BLaER1 treated with 17β-estradiol and CSF1 and Interleukin-3, amounts not matched to agents 10 nM and 100 nM (cell line): ENCODE measurements around the gene TCF23.
"Not testable (repeated sequence)": the region's sequence is repeated elsewhere in the genome, so short reads cannot be mapped to it uniquely, and the experiment has no call there.

ENCODE experiments used
- H3K27ac ChIP-seq, 11 experiments: shearing (Covaris generic); formaldehyde crosslinking; 2 replicates each; pipeline ENCODE4 v1.8.1; 2022
- H3K27me3 ChIP-seq, 11 experiments: shearing (Covaris generic); formaldehyde crosslinking; 2 replicates each; pipeline ENCODE4 v1.8.1; 2022
- H3K36me3 ChIP-seq, 11 experiments: shearing (Covaris generic); formaldehyde crosslinking; 2 replicates each; pipeline ENCODE4 v1.8.1; 2022
- H3K4me1 ChIP-seq, 10 experiments: shearing (Covaris generic); formaldehyde crosslinking; 2 replicates each; pipeline ENCODE4 v1.8.1; 2022
- H3K4me2 ChIP-seq, 11 experiments: shearing (Covaris generic); formaldehyde crosslinking; 2 replicates each; pipeline ENCODE4 v1.8.1; 2022
- H3K4me3 ChIP-seq, 10 experiments: shearing (Covaris generic); formaldehyde crosslinking; 2 replicates each; pipeline ENCODE4 v1.8.1; 2022
- H3K9ac ChIP-seq, 11 experiments: shearing (Covaris generic); formaldehyde crosslinking; 2 replicates each; pipeline ENCODE4 v1.8.1; 2022
- H3K9me3 ChIP-seq, 11 experiments: shearing (Covaris generic); formaldehyde crosslinking; replicated peaks in 1 of 11; 2 replicates each; pipeline ENCODE4 v1.8.1; 2022
- H4K20me1 ChIP-seq, 11 experiments: shearing (Covaris generic); formaldehyde crosslinking; 2 replicates each; pipeline ENCODE4 v1.8.1; 2022
- Cebpa-rat ChIP-seq, 11 experiments: shearing (Covaris generic); IDR thresholded peaks; 2 replicates each; pipeline ENCODE4 v1.8.1; 2022

Gene TCF23

DNA sequence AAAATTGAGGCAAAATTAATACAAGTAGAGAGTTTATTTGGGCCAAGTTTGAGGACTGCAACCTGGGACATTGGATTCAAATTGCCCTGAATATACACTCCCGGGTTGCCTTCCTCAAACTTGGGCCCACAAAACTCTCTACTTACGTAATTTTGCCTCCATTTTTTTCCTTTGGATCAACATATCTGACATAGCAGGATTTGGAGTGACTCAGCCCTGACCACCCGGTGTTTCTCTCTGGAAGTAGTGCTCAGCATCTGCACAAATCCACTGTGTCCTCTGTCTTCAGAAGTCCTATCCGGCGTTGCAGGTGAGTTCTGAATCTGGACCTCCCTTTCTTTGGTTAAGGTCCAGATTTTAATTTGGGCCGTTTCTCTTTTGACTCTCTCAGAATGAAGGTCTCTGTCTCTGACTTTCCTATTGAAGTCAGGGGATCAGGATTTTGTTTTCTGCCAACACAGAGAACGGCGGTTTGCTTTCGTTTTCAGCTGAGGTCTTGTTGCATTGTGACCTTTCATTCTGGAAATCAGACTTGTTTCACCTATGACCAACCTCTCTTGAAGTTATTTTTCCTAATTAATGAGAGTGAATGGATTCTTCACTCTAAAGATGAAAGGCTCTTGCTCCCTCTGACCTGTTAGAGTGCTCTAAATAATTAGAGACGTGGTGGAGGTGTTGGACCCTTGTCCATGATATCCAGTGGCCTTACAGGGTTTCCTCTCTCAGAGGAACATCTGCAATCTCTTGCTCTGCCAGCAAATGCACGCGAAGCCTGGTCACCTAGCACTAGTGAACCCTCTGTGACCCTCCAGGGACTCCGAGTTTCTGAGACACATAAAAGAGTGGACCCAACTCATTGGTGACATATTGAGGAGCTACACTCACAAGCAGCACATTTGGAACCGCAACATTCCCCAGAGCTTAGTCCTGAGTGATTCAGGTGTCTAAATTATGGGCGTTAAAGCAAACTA lies 13.6 kb downstream of the TCF23 start:
- no peak overlapping the region for H3K9ac ChIP-seq
- no peak overlapping the region for H3K4me2 ChIP-seq
- no peaks in the 10 kb centered on the region for H3K4me1 ChIP-seq
- H3K27ac ChIP-seq: no peak overlapping the region
- H3K27me3 ChIP-seq: no peaks in the 10 kb centered on the region
- H3K9me3 ChIP-seq: peaks cover 0 to 12% (median 7%) of the 10 kb centered on the region in 11 experiments; a peak in 7 of 22 replicates
- no peak overlapping the region for H3K4me3 ChIP-seq
- TF ChIP-seq Cebpa-rat (IDR thresholded peaks at IDR 0.05): no peak
- H4K20me1 ChIP-seq: no peaks in the 10 kb centered on the region
- no peaks in the 10 kb centered on the region for H3K36me3 ChIP-seq

- no peak overlapping the region for H3K9ac ChIP-seq
These were observed 16.4 kb downstream of the TCF23 start for GRCh38 chr2:27164960-27165763.

DNA sequence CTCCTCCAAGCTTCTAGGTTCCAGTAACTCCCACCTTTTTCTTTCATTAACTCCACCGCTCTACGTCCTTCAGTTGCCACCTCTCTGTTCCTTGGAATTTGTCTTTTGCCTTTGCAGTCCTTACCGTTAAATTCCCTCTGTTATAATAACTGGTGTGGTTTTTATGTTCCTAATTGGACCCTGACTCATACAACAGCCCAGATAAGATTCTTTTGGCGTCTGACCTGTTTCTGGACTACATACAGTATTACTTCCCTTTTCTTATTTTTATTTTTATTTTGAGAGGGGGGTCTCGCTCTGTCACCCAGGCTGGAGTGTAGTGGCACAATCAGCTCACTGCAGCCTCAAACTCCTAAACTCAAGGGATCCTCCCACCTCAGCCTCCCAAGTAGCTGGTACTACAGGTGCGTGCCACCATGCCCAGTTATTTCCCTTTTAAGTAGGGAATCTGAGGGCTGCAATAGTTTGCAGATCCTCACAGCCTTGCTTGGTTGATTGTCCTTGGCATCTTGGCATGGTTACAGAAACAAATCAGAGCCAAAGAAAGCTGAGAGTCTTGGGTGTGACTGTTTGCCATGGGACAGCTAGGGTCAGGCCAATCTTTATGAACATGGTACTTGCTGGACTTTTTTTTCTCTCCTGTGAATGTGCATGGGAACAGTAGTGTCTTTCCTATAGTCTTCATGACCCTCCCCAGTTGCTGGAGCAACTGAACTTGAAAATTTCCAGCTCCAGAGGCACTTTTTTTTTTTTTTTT lies 22.0 kb downstream of the TCF23 start:
- H3K9ac ChIP-seq: no peak overlapping the region
- no peaks in the 10 kb centered on the region for H4K20me1 ChIP-seq
- H3K4me3 ChIP-seq: no peak overlapping the region
- peak overlapping the region; percentile 40 to 88 (median 70) for H3K4me2 ChIP-seq
- no peaks in the 10 kb centered on the region for H3K27me3 ChIP-seq
- TF ChIP-seq Cebpa-rat (IDR thresholded peaks at IDR 0.05): no peak
- no peaks in the 10 kb centered on the region for H3K36me3 ChIP-seq
- 0 out of 22 replicates have a peak, but pooled peaks cover 0 to 4% (median 0%) of the 10 kb centered on the region in 11 experiments for H3K9me3 ChIP-seq
- H3K4me1 ChIP-seq: peaks cover 7 to 27% (median 12%) of the 10 kb centered on the region in 10 experiments; a peak in 19 of 20 replicates
- no peak overlapping the region for H3K27ac ChIP-seq

More at GRCh38 chr2:27164960-27165763, 16.4 kb downstream of the TCF23 start:
- no peak overlapping the region for H3K27ac ChIP-seq
- H3K9me3 ChIP-seq: peaks cover 0 to 12% (median 7%) of the 10 kb centered on the region in 11 experiments; a peak in 7 of 22 replicates
- no peak for TF ChIP-seq Cebpa-rat (IDR thresholded peaks at IDR 0.05)
- no peak overlapping the region for H3K4me3 ChIP-seq
- H3K4me1 ChIP-seq: peaks cover 2 to 9% (median 3%) of the 10 kb centered on the region in 10 experiments; a peak in 19 of 20 replicates
- H4K20me1 ChIP-seq: no peaks in the 10 kb centered on the region
- H3K4me2 ChIP-seq: no peak overlapping the region
- no peaks in the 10 kb centered on the region for H3K27me3 ChIP-seq
- no peaks in the 10 kb centered on the region for H3K36me3 ChIP-seq

DNA sequence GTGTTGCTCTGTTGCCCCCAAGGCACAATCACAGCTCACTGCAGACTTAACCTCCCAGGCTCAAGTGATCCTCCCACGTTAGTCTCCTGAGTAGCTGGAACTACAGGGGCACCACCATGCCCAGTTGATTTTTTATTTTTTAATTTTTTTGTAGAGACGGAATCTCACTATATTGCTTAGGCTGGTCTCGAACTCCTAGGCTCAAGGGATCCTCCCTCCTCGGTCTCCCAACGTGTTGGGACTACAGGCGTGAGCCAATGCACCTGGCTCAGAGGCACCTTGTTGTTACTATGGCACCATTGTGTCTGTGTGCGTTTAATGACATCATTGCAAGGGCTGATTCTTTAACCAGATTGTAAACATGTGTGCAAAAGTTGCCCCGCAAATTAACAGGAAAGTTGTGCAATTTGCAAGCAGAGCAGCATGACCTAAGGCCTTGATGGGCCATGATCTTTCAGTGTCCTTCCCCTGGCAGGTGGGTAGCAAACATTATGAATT lies 22.6 kb downstream of the TCF23 start:
- Histone ChIP-seq H3K36me3 (no peaks in the 10 kb centered on the region), H3K27me3 (no peaks in the 10 kb centered on the region), H4K20me1 (no peaks in the 10 kb centered on the region), H3K4me3 (no peak overlapping the region), H3K9me3 (no peaks in the 10 kb centered on the region), H3K27ac (no peak overlapping the region), H3K4me2 (no peak overlapping the region), H3K4me1 (peaks cover 7 to 27% (median 12%) of the 10 kb centered on the region in 10 experiments; a peak in 19 of 20 replicates), H3K9ac (no peak overlapping the region)
- peak in 3 of 11 experiments; percentile 6 to 43 (median 10); a peak in 1 of 22 replicates for TF ChIP-seq Cebpa-rat (IDR thresholded peaks at IDR 0.05)

GRCh38 chr2:27174638-27175037 lies 25.8 kb downstream of the TCF23 start:
- H3K27me3 ChIP-seq: no peaks in the 10 kb centered on the region
- no peaks in the 10 kb centered on the region for H3K9me3 ChIP-seq
- no peak overlapping the region for H3K27ac ChIP-seq
- no peaks in the 10 kb centered on the region for H3K36me3 ChIP-seq
- TF ChIP-seq Cebpa-rat (IDR thresholded peaks at IDR 0.05): no peak
- peaks cover 7 to 23% (median 10%) of the 10 kb centered on the region in 10 experiments; a peak in 19 of 20 replicates for H3K4me1 ChIP-seq
- no peak overlapping the region for H3K4me2 ChIP-seq
- H3K9ac ChIP-seq: no peak overlapping the region
- no peaks in the 10 kb centered on the region for H4K20me1 ChIP-seq
- no peak overlapping the region for H3K4me3 ChIP-seq

DNA sequence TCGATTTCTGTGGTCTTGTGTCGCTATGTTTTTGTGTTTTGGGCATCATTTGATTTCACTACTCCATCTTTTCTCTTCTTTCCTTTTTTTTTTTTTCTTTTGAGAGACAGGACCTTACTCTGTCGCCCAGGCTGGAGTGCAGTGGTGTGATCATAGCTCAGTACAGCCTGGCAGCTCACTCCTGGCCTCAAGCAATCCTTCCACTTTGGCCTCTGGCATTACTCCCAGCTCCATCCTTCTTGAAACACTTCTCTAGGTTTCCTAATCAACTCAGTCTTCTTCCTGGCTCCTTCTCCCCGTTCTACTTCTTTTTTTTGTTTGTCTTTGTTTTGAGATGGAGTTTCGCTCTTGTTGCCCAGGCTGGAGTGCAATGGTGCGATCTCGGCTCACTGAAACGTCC lies 26.5 kb downstream of the TCF23 start:
- H3K27ac ChIP-seq: no peak overlapping the region
- H3K4me1 ChIP-seq: peaks cover 3 to 17% (median 5%) of the 10 kb centered on the region in 10 experiments; a peak in 19 of 20 replicates
- H3K36me3 ChIP-seq: no peaks in the 10 kb centered on the region
- no peak overlapping the region for H3K4me3 ChIP-seq
- no peaks in the 10 kb centered on the region for H3K9me3 ChIP-seq
- no peaks in the 10 kb centered on the region for H4K20me1 ChIP-seq
- no peak for TF ChIP-seq Cebpa-rat (IDR thresholded peaks at IDR 0.05)
- no peak overlapping the region for H3K4me2 ChIP-seq
- H3K27me3 ChIP-seq: no peaks in the 10 kb centered on the region
- H3K9ac ChIP-seq: no peak overlapping the region

- H3K27me3 ChIP-seq, H3K9ac ChIP-seq, H3K4me2 ChIP-seq, H3K27ac ChIP-seq, H3K4me3 ChIP-seq, H3K9me3 ChIP-seq, H4K20me1 ChIP-seq, H3K36me3 ChIP-seq: not testable (repeated sequence)
- H3K4me1 ChIP-seq: peaks cover 0 to 12% (median under 1%) of the 10 kb centered on the region in 10 experiments; a peak in 7 of 20 replicates
These were observed 27.0 kb downstream of the TCF23 start for GRCh38 chr2:27175781-27176180.

DNA sequence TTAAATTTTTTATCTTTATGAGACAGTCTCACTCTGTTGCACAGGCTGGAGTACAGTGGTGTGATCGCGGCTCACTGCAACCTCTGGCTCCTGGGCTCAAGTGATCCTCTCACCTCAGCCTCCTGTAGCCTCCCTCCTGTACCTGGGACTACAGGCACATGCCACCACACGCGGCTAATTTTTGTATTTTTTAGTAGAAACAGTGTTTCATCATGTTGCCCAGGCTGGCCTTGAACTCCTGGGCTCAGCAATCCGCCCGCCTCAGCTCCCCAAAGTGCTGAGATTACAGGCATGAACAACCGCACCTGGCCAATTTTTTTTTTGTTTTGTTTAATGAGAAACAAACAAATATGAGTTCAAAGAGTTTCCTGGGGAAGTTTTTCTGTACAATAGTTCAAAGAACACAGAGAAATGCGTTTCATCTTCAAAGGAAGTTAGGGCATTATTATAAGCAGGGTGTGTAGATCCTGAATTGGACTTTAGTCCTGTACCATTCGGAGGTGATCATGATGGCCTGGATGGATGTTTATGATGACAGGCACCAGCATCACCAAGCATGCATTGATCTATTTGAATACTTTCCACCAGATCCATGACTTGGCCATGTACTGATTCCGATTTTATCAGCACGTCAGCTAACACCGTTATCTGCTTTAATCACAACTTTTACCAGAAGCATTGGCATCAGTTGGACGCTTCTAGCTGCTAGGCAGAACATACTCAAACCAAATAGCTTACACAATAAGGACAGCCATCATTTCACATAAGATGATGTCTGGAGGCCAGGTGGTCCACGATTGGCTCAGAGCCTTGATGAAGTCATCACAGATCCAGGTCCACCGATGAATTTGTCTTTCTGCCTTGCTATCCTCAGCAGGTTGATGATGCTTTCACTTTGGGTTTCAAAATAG lies 28.9 kb downstream of the TCF23 start:
- Histone ChIP-seq H3K9ac (no peak overlapping the region), H4K20me1 (no peaks in the 10 kb centered on the region), H3K4me2 (no peak overlapping the region), H3K9me3 (no peaks in the 10 kb centered on the region), H3K27me3 (no peaks in the 10 kb centered on the region), H3K4me1 (peaks cover 0 to 4% (median 0%) of the 10 kb centered on the region in 10 experiments; a peak in 4 of 20 replicates), H3K4me3 (no peak overlapping the region), H3K27ac (no peak overlapping the region), H3K36me3 (no peaks in the 10 kb centered on the region)
- TF ChIP-seq Cebpa-rat (IDR thresholded peaks at IDR 0.05): no peak
